Neural cell (in vitro differentiated cells): ENCODE data around the gene CDH1. TPM values are rescaled to one million over a fixed set of nuclear protein-coding genes. Genes with fewer than 3 reads are reported as not detected.

Experiments used
- polyA plus RNA-seq: library from polyadenylated mRNA; depleted of rRNA; stranded (reverse); fragments of >200 nt; gene quantifications from 2 replicates; pipeline ENCODE4 v1.2.3, GENCODE V29; 2014
- small RNA-seq, 3 experiments: library from RNA; depleted of rRNA; stranded (forward); fragments of <200 nt; gene quantifications; one replicate each; pipeline ENCODE3, GENCODE V24; 2012

CDH1 gene
- polyA plus RNA-seq, 1 donor from 2014 or later: 1.2 TPM

Small RNA genes lying within 50 kb of the gene (small RNA-seq; reads per million reads assigned to genes)
- 0.03 to 0.08 (median 0.06) reads per million in 3 experiments for gene RNA5SP429

Other genes with a start within 250 kb of the CDH1 start
- gene ZFP90, start 198.0 kb upstream of the CDH1 start, polyA plus RNA-seq: 73.6 TPM in 2 replicates
- 9.1 and 10.7 TPM in 2 replicates for gene CDH3, start 92.0 kb upstream of the CDH1 start, polyA plus RNA-seq
- gene TANGO6, start 106.2 kb downstream of the CDH1 start, polyA plus RNA-seq: 9.5 and 11.2 TPM in 2 replicates